ENCODE data around the gene LMBR1L.

LMBR1L gene

DNA sequence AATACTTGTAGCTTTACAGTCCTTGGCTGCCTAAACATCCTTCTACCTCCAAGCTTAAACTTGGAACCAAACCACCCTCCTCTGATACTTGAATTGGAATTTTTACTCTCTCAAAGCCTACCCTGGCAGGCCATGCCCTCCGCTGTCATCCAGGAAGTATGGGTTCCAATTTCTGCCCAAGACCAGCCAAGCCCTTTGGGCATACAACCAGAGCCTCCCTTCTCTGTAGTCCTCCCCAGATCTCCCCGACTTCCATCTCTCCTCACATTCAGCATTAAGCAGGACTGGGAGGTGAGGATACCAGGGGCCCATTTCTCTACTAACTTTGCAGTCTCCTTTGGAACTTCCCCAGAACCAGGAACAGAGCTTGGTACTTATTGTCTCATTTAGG lies 15.7 kb downstream of the LMBR1L start:
- CTCF ChIA-PET, result interaction anchor here (0.8 to 1.4 kb wide), 3 partner anchors 25 to 31 kb away, joined by 3 to 4 read pairs (median 3); partner anchors contain the start of gene RHEBL1
- TF ChIP-seq NFRKB (IDR thresholded peaks at IDR 0.05) (no peak), FOXA1 (IDR thresholded peaks at IDR 0.05) (no peak), FOXK2 (IDR thresholded peaks at IDR 0.05) (no peak), FOXM1 (IDR thresholded peaks at IDR 0.05; ENCODE audit: borderline replicate concordance) (no peak)
- POLR2A ChIA-PET, result interaction anchor here (1.7 kb wide), 1 partner anchor 36 kb away, joined by 8 read pairs; the partner anchor contains the start of gene TUBA1B
- no peak for DNase-seq (ENCODE audit: extremely low spot score)

DNA sequence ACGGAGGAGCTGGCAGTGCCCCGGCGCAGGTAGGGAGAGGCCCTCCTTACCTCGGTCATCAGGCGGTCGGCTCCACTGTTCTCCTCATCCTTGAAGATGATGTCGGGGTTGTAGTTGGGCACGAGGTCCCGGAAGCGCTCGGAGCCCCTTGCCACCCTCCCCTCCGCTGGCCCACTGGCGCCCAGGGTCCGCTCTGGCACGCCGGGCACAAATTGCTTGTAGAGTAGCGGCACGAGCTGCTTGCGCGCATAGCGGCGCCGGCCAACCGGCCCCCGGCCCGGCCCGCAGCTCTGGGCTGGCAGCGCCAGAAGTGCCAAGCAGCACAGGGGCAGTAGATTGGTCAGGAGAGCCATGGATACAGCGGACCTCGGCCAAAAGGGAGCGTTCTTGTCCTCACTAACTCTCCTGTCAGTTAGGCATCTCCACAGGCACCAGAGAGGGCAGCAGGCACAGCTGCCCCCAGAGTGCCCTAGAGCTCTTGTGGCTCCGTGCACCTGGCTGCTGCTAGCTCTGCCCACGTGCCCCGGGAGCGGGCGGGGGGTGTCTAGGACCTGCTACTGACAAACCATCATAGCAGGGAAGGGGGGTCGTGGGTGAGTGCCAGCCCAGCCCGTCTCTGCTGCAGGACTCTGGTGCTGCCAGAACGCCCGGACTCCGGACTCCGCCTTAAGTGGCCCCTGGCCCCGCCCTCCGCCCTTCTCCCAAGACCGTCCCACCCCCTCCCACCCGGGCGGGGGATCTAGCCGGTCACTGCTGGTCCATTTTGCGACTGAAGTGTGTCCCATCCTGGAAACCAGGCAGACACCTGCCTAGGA lies 16.3 kb downstream of the LMBR1L start, which contains the start of gene DHH:
Gene DHH (minus strand): TSS at position 642 of the 815 bp plus-strand sequence. CDS start 289 bp downstream, at position 353.
- TF ChIP-seq BHLHE40 (IDR thresholded peaks at IDR 0.05; ENCODE audit: borderline replicate concordance) (no peak), FOXK2 (IDR thresholded peaks at IDR 0.05) (no peak), HDGF (IDR thresholded peaks at IDR 0.05; ENCODE audit: borderline replicate concordance) (no peak), ELF4 (IDR thresholded peaks at IDR 0.05) (no peak), LEF1 (IDR thresholded peaks at IDR 0.05; ENCODE audit: borderline replicate concordance) (no peak), TARDBP (IDR thresholded peaks at IDR 0.05) (no peak), FOXM1 (IDR thresholded peaks at IDR 0.05; ENCODE audit: borderline replicate concordance) (no peak), CTBP1 (IDR thresholded peaks at IDR 0.05; ENCODE audit: borderline replicate concordance) (no peak), L3MBTL2 (conservative IDR thresholded peaks at IDR 0.05) (no peak), ARNT (IDR thresholded peaks at IDR 0.05) (no peak), NFRKB (IDR thresholded peaks at IDR 0.05) (no peak), SUZ12 (IDR thresholded peaks at IDR 0.05) (no peak), FOXA1 (IDR thresholded peaks at IDR 0.05) (no peak), ZNF384 (IDR thresholded peaks at IDR 0.05) (no peak), SP1 (IDR thresholded peaks at IDR 0.05) (no peak)
- TF ChIP-seq, protein P1, sequence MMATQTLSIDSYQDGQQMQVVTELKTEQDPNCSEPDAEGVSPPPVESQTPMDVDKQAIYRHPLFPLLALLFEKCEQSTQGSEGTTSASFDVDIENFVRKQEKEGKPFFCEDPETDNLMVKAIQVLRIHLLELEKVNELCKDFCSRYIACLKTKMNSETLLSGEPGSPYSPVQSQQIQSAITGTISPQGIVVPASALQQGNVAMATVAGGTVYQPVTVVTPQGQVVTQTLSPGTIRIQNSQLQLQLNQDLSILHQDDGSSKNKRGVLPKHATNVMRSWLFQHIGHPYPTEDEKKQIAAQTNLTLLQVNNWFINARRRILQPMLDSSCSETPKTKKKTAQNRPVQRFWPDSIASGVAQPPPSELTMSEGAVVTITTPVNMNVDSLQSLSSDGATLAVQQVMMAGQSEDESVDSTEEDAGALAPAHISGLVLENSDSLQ (IDR thresholded peaks at IDR 0.05), result no peak
- ChIA-PET POLR2A (interaction anchor here (1.7 kb wide), 1 partner anchor 37 kb away, joined by 8 read pairs; the partner anchor contains the start of gene TUBA1B), CTCF (interaction anchor here (0.9 to 1.4 kb wide), 4 partner anchors 24 to 51 kb away, joined by 3 to 4 read pairs (median 3); partner anchors contain the start of gene RHEBL1)
- no peak for DNase-seq (ENCODE audit: extremely low spot score)

DNA sequence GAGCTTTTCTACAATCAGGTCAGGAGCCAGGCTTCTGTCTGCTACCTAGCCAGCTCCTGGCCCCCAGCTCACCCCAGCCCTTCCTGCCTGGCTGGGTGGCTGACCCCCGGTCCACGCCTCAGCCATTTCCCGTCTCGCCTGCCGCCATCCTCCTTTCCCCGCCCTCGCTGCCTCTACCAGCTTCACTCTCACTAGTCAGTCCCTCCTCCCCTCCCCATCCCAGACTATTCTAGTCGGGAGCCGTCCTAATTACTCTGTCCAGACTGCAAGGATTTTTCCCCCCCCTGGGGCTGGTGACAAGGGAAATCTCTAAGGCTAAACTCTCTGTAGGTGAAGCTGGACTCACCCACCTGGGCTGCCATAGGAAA lies 16.9 kb downstream of the LMBR1L start:
- CTCF ChIA-PET, result interaction anchor here (0.7 to 1.4 kb wide), 4 partner anchors 9 to 50 kb away, joined by 3 read pairs; partner anchors contain the start of gene RHEBL1
- POLR2A ChIA-PET, result interaction anchor here (1.1 to 1.7 kb wide), 3 partner anchors 14 to 37 kb away, joined by 4 to 8 read pairs (median 4); partner anchors contain the start of gene TUBA1B
- TF ChIP-seq HDGF (IDR thresholded peaks at IDR 0.05; ENCODE audit: borderline replicate concordance) (no peak), FOXA1 (IDR thresholded peaks at IDR 0.05) (no peak), TARDBP (IDR thresholded peaks at IDR 0.05) (no peak), SUZ12 (IDR thresholded peaks at IDR 0.05) (no peak), SP1 (IDR thresholded peaks at IDR 0.05) (no peak), NFRKB (IDR thresholded peaks at IDR 0.05) (no peak), ELF4 (IDR thresholded peaks at IDR 0.05) (no peak), ZNF384 (IDR thresholded peaks at IDR 0.05) (no peak)
- no peak for DNase-seq (ENCODE audit: extremely low spot score)

DNA sequence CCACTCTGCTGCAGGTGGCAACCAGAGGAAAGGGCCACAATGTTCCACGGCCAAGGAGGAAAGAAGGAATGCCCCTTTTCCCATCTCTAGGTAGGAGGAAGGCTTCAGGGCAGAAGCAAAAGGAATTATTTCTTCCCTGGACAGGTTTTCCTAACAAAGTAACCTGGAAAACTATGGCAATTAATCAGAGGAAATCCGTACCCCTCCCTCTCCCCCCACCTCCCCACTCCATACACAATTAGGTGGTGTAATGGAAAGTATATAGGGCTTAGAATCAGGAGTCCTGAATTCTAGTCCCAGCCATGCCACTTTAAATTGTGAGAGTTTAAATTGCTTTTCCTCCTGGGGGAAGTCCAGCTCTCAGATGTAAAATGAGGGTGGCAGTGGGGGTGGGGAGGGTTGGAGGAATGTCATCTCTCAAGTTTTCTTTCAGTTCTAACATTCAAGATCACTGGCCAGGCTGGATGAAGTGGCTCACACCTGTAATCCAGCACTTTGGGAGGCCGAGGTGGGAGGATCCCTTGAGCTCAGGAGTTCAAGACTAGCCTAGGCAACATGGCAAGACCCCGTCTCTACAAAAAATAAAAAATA lies 17.7 kb downstream of the LMBR1L start:
- no peak for DNase-seq (ENCODE audit: extremely low spot score)
- TF ChIP-seq, protein P1 (IDR thresholded peaks at IDR 0.05), result no peak
- no peak for TF ChIP-seq ARNT (IDR thresholded peaks at IDR 0.05)
- ChIA-PET CTCF (interaction anchor here (0.6 to 2.2 kb wide), 12 partner anchors 8 to 171 kb away, joined by 3 to 28 read pairs (median 4); partner anchors contain the start of genes LMBR1L and RHEBL1), POLR2A (interaction anchor here (1.1 to 1.6 kb wide), 6 partner anchors 9 to 38 kb away, joined by 4 to 18 read pairs (median 5); partner anchors contain the start of genes RHEBL1 and TUBA1B)

DNA sequence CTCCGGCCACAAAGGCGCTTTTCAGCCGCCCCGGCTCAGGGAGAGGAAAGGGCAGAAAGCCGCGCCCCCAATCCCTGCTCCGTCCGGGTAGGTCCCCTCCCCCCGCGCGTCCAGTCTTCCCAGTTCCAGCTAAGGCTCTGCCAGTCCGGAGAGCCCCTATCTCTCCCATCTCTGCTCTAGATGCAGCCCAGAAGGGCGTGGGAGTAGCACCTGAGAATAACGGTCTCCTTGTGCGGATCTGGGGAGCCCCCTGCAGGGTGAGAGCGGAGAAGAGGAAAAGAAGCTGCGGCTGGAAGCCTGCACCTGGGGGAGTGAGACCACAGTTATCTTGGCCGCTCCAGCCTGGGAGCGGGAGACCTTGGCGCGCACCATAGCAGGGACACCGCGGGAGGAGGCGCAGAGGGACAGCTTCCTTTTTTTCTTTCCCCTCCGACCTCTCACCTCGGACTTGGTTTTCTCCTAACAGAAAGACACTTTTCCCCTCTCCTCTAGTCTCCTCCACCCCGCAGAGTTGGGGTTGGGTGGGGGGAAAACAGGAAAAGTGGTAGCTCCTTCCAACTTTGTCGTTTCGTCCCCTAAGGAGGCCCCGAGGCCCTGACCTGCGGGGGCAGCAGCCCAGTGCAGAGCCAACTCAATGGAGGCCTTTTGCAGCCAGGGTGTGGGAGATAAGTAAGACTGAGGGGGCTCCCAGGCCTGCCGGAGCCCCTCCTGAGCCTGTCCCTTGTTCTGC lies 18.4 kb downstream of the LMBR1L start:
- POLR2A ChIA-PET, result interaction anchor here (0.6 to 1.6 kb wide), 7 partner anchors 9 to 143 kb away, joined by 3 to 18 read pairs (median 4); partner anchors contain the start of genes RHEBL1 and TUBA1B
- TF ChIP-seq HDGF (IDR thresholded peaks at IDR 0.05; ENCODE audit: borderline replicate concordance), result no peak
- CTCF ChIA-PET, result interaction anchor here (0.6 to 2.2 kb wide), 11 partner anchors 8 to 171 kb away, joined by 3 to 28 read pairs (median 4); partner anchors contain the start of genes LMBR1L and RHEBL1
- DNase-seq (ENCODE audit: extremely low spot score), result peak; percentile 58

DNA sequence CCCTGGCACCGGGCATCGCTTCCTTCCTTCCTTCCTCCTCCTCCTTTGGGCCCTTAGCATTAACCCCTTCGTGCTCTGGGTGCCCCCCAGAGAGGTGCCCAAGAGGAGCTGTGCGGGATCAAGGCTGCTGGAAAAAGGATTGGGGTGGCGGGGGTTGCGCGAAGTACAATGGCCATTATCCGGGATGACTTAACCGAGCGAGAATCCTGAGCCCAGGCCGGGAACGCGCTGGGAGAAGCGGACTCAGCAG lies 18.9 kb downstream of the LMBR1L start:
- ChIA-PET CTCF (interaction anchor here (0.8 to 2.2 kb wide), 6 partner anchors 8 to 132 kb away, joined by 3 to 28 read pairs (median 6); partner anchors contain the start of genes LMBR1L and RHEBL1), POLR2A (interaction anchor here (0.6 to 1.6 kb wide), 6 partner anchors 10 to 144 kb away, joined by 3 to 18 read pairs (median 5); partner anchors contain the start of genes RHEBL1 and TUBA1B)
- no peak for DNase-seq (ENCODE audit: extremely low spot score)
- TF ChIP-seq TARDBP (IDR thresholded peaks at IDR 0.05) (no peak), ZNF384 (IDR thresholded peaks at IDR 0.05) (no peak), FOXK2 (IDR thresholded peaks at IDR 0.05) (no peak), SP1 (IDR thresholded peaks at IDR 0.05) (no peak), CTBP1 (IDR thresholded peaks at IDR 0.05; ENCODE audit: borderline replicate concordance) (no peak), LEF1 (IDR thresholded peaks at IDR 0.05; ENCODE audit: borderline replicate concordance) (no peak), ARNT (IDR thresholded peaks at IDR 0.05) (no peak), L3MBTL2 (conservative IDR thresholded peaks at IDR 0.05) (no peak), HDGF (IDR thresholded peaks at IDR 0.05; ENCODE audit: borderline replicate concordance) (no peak), NFRKB (IDR thresholded peaks at IDR 0.05) (no peak), FOXM1 (IDR thresholded peaks at IDR 0.05; ENCODE audit: borderline replicate concordance) (no peak), SUZ12 (IDR thresholded peaks at IDR 0.05) (no peak), ELF4 (IDR thresholded peaks at IDR 0.05) (no peak)
- TF ChIP-seq, protein P1 (IDR thresholded peaks at IDR 0.05), result no peak

Data from HEK293T (cell line).